Keratinocyte (primary cell): ENCODE data around the gene ERC1. TPM values are rescaled to one million over a fixed set of nuclear protein-coding genes. Genes with fewer than 3 reads are reported as not detected.

ENCODE experiments used
- DNase-seq: peaks from one replicate; pipeline ENCODE4 v3.0.0-alpha.2; 2011; ENCODE audit warnings: low read depth, missing footprints, low spot score
- FAIRE-seq: peaks from 2 replicates; lab custom pipeline; 2011; peaks lifted over from hg19 to GRCh38; lab: Jason Lieb, UNC
- H2AFZ ChIP-seq: 2 replicates; pipeline ENCODE4 v1.6.0; 2012; ENCODE audit warnings: low read length, control low read depth, inconsistent platforms; ENCODE audit not compliant: control insufficient read depth
- H3K27ac ChIP-seq: 2 replicates; pipeline ENCODE4 v1.5.1; 2011; ENCODE audit warnings: low read length; ENCODE audit not compliant: control insufficient read depth, insufficient read depth
- H3K27me3 ChIP-seq: 3 replicates; pipeline ENCODE4 v1.6.0; 2011; ENCODE audit warnings: low read length; ENCODE audit not compliant: control insufficient read depth, insufficient read depth; ENCODE audit errors: extremely low read depth
- H3K36me3 ChIP-seq, 2 experiments: 2 replicates in 1 of 2; 3 replicates in 1 of 2; pipeline ENCODE4 v1.5.1; 2011; ENCODE audit warnings: low read length in 2 of 2, mild to moderate bottlenecking in 1 of 2; ENCODE audit not compliant: control insufficient read depth in 2 of 2, insufficient read depth in 2 of 2; ENCODE audit errors: extremely low read depth in 1 of 2
- H3K4me1 ChIP-seq: 3 replicates; pipeline ENCODE4 v1.5.1; 2011; ENCODE audit warnings: low read length; ENCODE audit not compliant: control insufficient read depth, insufficient read depth; ENCODE audit errors: extremely low read depth
- H3K4me2 ChIP-seq: 3 replicates; pipeline ENCODE4 v1.6.0; 2011; ENCODE audit warnings: low read depth, low read length; ENCODE audit not compliant: control insufficient read depth, insufficient read depth; ENCODE audit errors: extremely low read depth
- H3K4me3 ChIP-seq, 3 experiments: fragments of 200-600 bp in 1 of 3; sonication (generic) in 1 of 3; 2 replicates in 2 of 3; 3 replicates in 1 of 3; pipeline ENCODE4 v1.5.1; 2011 to 2016; ENCODE audit warnings: low read length in 3 of 3, mild to moderate bottlenecking in 3 of 3, control low read depth in 2 of 3, inconsistent platforms in 1 of 3, low read depth in 1 of 3, mixed read lengths in 1 of 3, mixed run types in 1 of 3, moderate library complexity in 1 of 3; ENCODE audit not compliant: control insufficient read depth in 2 of 3, insufficient read depth in 2 of 3; ENCODE audit errors: extremely low read depth in 1 of 3
- H3K79me2 ChIP-seq: 2 replicates; pipeline ENCODE4 v1.6.0; 2012; ENCODE audit warnings: low read length; ENCODE audit not compliant: control insufficient read depth, insufficient read depth
- H3K9ac ChIP-seq: 3 replicates; pipeline ENCODE4 v1.6.0; 2011; ENCODE audit warnings: low read length; ENCODE audit not compliant: control insufficient read depth, insufficient read depth; ENCODE audit errors: extremely low read depth
- H3K9me1 ChIP-seq: 3 replicates; pipeline ENCODE4 v1.6.0; 2011; ENCODE audit warnings: low read length; ENCODE audit not compliant: control insufficient read depth, insufficient read depth; ENCODE audit errors: extremely low read depth
- H3K9me3 ChIP-seq: 2 replicates; pipeline ENCODE4 v1.5.1; 2012; ENCODE audit warnings: low read depth, low read length; ENCODE audit not compliant: control insufficient read depth
- H4K20me1 ChIP-seq: 3 replicates; pipeline ENCODE4 v1.6.0; 2011; ENCODE audit warnings: low read length; ENCODE audit not compliant: control insufficient read depth, insufficient read depth; ENCODE audit errors: extremely low read depth
- CTCF ChIP-seq, 3 experiments: IDR thresholded peaks in 1 of 3; conservative IDR thresholded peaks in 1 of 3; optimal IDR thresholded peaks in 1 of 3; 2 replicates in 2 of 3; 3 replicates in 1 of 3; pipeline versions ENCODE3 to v1.5.1; 2011; ENCODE audit warnings: low read length in 3 of 3, mild to moderate bottlenecking in 3 of 3, moderate library complexity in 2 of 3, control low read depth in 1 of 3, inconsistent platforms in 1 of 3; ENCODE audit not compliant: insufficient read depth in 2 of 3; ENCODE audit errors: extremely low read depth in 1 of 3
- EZH2 ChIP-seq: IDR thresholded peaks from one replicate; pipeline ENCODE4 v1.6.1; 2012; ENCODE audit warnings: inconsistent platforms, mild to moderate bottlenecking, low read length, moderate library complexity
- dilution Hi-C: fragments of 300-500 bp; cut with MboI; formaldehyde crosslinking; loops from one replicate; pipeline ENCODE4 v1.7.0; 2020; ENCODE audit warnings: low sequenced_read_pairs; ENCODE audit not compliant: extremely low pct_ligation_motif_present
- polyA plus RNA-seq, 5 experiments: library from polyadenylated mRNA; depleted of rRNA in 3 of 5; stranded (reverse) in 3 of 5; stranded (forward) in 1 of 5; unstranded in 1 of 5; fragments of >200 nt; gene quantifications; 1 replicate in 1 of 5; 2 replicates in 3 of 5; 3 replicates in 1 of 5; pipeline versions ENCODE4 v1.2.1 to v1.2.3, GENCODE V29; 2011 to 2012; ENCODE audit warnings: missing spikeins in 2 of 5, low read depth in 1 of 5, low replicate concordance in 1 of 5

The ERC1 gene
- polyA plus RNA-seq, 1 donor (not counting 4 experiments of a cell fraction or from before 2014, with no cell fraction given), result 16.1 TPM

- no peak overlapping the region for H3K27ac ChIP-seq
- no peaks in the 10 kb centered on the region for H4K20me1 ChIP-seq
- H3K4me2 ChIP-seq, result no peak overlapping the region
- FAIRE-seq, result no peak
- no peak for DNase-seq
- no peaks in the 10 kb centered on the region for H3K27me3 ChIP-seq
- H3K9ac ChIP-seq, result no peak overlapping the region
- H3K36me3 ChIP-seq, result peaks cover 0 to 2% of the 10 kb centered on the region in 2 experiments
- no peak overlapping the region for H2AFZ ChIP-seq
- H3K9me1 ChIP-seq, result no peaks in the 10 kb centered on the region
- no peak overlapping the region for H3K4me3 ChIP-seq
- no peak for TF ChIP-seq CTCF (optimal IDR thresholded peaks at IDR 0.05 in 1 of 3, IDR thresholded peaks at IDR 0.05 in 1 of 3, conservative IDR thresholded peaks at IDR 0.05 in 1 of 3; ENCODE audit: extremely low read depth in 1 of 3, insufficient read depth in 2 of 3, low read length in 3 of 3)
- no peak for TF ChIP-seq EZH2
- H3K9me3 ChIP-seq, result peaks cover 3% of the 10 kb centered on the region
- H3K79me2 ChIP-seq, result no peaks in the 10 kb centered on the region
- peaks cover 30% of the 10 kb centered on the region for H3K4me1 ChIP-seq
- dilution Hi-C loops, result no loop called here
Observed at GRCh38 chr12:1471224-1471623, 480.2 kb downstream of the ERC1 start.

GRCh38 chr12:1473418-1473817 lies 482.4 kb downstream of the ERC1 start:
- Histone ChIP-seq H3K9me1 (no peaks in the 10 kb centered on the region), H3K4me3 (peak overlapping the region in 2 of 3 experiments; percentile 38 to 50), H3K4me2 (peak overlapping the region; percentile 70), H3K4me1 (peaks cover 41% of the 10 kb centered on the region), H3K27ac (peak overlapping the region; percentile 82), H2AFZ (no peak overlapping the region), H4K20me1 (no peaks in the 10 kb centered on the region), H3K36me3 (peaks cover 0 to 2% of the 10 kb centered on the region in 2 experiments), H3K79me2 (no peaks in the 10 kb centered on the region), H3K27me3 (no peaks in the 10 kb centered on the region), H3K9ac (peak overlapping the region; percentile 63), H3K9me3 (peaks cover 3% of the 10 kb centered on the region)
- no peak for TF ChIP-seq EZH2
- TF ChIP-seq CTCF (optimal IDR thresholded peaks at IDR 0.05 in 1 of 3, IDR thresholded peaks at IDR 0.05 in 1 of 3, conservative IDR thresholded peaks at IDR 0.05 in 1 of 3; ENCODE audit: extremely low read depth in 1 of 3, insufficient read depth in 2 of 3, low read length in 3 of 3), result no peak
- DNase-seq, result no peak
- dilution Hi-C loops, result no loop called here
- peak; percentile 13 for FAIRE-seq
